DOHH2 (cell line): Measurements from ENCODE around the gene OTOF.

Experiments
- EZH2phosphoT487 ChIP-seq: fragments of 200-600 bp; sonication (generic); IDR thresholded peaks from 2 replicates; pipeline ENCODE4 v1.6.1; 2017; ENCODE audit warnings: borderline replicate concordance, mild to moderate bottlenecking, antibody characterized with exemption, low read length, moderate library complexity, mixed read lengths
- TF ChIP-seq, protein P1 (sequence below): fragments of 200-600 bp; sonication (generic); IDR thresholded peaks from one replicate; pipeline ENCODE4 v1.5.1; 2014; ENCODE audit warnings: antibody characterized with exemption, mild to moderate bottlenecking, low read depth, low read length; ENCODE audit not compliant: poor library complexity, severe bottlenecking

DNA sequence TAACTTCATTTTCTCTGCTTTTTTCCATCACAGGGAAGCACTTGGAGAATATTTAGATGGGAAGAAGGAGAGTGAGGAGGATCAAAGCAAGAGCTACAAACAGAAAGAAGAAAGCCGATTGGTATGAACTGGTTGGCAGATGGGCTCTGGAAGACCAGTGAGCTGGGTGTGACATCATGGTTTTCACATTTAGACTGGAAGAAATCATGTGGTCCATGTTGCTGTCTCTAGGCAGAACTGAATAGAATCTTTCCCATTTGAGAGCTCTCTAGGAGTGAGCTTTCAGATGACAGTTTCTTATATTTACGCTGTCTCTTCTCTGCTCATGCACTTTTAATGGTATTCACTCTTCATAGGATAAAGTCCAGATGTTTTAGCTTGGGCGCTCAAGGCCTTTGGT lies 63.6 kb downstream of the OTOF start:
- TF ChIP-seq, protein P1, sequence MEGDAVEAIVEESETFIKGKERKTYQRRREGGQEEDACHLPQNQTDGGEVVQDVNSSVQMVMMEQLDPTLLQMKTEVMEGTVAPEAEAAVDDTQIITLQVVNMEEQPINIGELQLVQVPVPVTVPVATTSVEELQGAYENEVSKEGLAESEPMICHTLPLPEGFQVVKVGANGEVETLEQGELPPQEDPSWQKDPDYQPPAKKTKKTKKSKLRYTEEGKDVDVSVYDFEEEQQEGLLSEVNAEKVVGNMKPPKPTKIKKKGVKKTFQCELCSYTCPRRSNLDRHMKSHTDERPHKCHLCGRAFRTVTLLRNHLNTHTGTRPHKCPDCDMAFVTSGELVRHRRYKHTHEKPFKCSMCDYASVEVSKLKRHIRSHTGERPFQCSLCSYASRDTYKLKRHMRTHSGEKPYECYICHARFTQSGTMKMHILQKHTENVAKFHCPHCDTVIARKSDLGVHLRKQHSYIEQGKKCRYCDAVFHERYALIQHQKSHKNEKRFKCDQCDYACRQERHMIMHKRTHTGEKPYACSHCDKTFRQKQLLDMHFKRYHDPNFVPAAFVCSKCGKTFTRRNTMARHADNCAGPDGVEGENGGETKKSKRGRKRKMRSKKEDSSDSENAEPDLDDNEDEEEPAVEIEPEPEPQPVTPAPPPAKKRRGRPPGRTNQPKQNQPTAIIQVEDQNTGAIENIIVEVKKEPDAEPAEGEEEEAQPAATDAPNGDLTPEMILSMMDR = no peak
- no peak for TF ChIP-seq EZH2phosphoT487
